ENCODE results near the gene MUC20.
"Not testable (repeated sequence)": the region's sequence is repeated elsewhere in the genome, so short reads cannot be mapped to it uniquely, and the experiment has no call there.

The MUC20 gene

GRCh38 chr3:195731356-195731905 is 10.7 kb downstream of the MUC20 start:
- DNase-seq (ENCODE audit: low read depth in 2 of 2), result no peak

- no peak for DNase-seq (ENCODE audit: low read depth in 2 of 2)
Measured at GRCh38 chr3:195732940-195733339, 12.2 kb downstream of the MUC20 start.

- DNase-seq (ENCODE audit: low read depth in 2 of 2), result no peak
Measured at GRCh38 chr3:195735036-195735695, 14.4 kb downstream of the MUC20 start.

GRCh38 chr3:195736866-195737490 is 16.2 kb downstream of the MUC20 start:
- no peak for DNase-seq (ENCODE audit: low read depth in 2 of 2)

- not testable (repeated sequence) for DNase-seq (ENCODE audit: low read depth in 2 of 2)
Measured at GRCh38 chr3:195737782-195738181, 17.0 kb downstream of the MUC20 start.

GRCh38 chr3:195738274-195739044 is 17.7 kb downstream of the MUC20 start:
- no peak for DNase-seq (ENCODE audit: low read depth in 2 of 2)

GRCh38 chr3:195739561-195740111 is 18.9 kb downstream of the MUC20 start:
- no peak for DNase-seq (ENCODE audit: low read depth in 2 of 2)

GRCh38 chr3:195744437-195744836 is 23.7 kb downstream of the MUC20 start:
- DNase-seq (ENCODE audit: low read depth in 2 of 2), result no peak

GRCh38 chr3:195746346-195746745 is 25.6 kb downstream of the MUC20 start:
- DNase-seq (ENCODE audit: low read depth in 2 of 2), result no peak

GRCh38 chr3:195746751-195747150 is 26.0 kb downstream of the MUC20 start:
- no peak for DNase-seq (ENCODE audit: low read depth in 2 of 2)

GRCh38 chr3:195748661-195749060 is 27.9 kb downstream of the MUC20 start:
- no peak for DNase-seq (ENCODE audit: low read depth in 2 of 2)

GRCh38 chr3:195749101-195749500 is 28.3 kb downstream of the MUC20 start:
- DNase-seq (ENCODE audit: low read depth in 2 of 2), result not testable (repeated sequence)

GRCh38 chr3:195750797-195751520 is 30.2 kb downstream of the MUC20 start:
- no peak for DNase-seq (ENCODE audit: low read depth in 2 of 2)

GRCh38 chr3:195751560-195751959 is 30.8 kb downstream of the MUC20 start:
- DNase-seq (ENCODE audit: low read depth in 2 of 2), result no peak

GRCh38 chr3:195752066-195752465 is 31.3 kb downstream of the MUC20 start:
- DNase-seq (ENCODE audit: low read depth in 2 of 2), result no peak

- DNase-seq (ENCODE audit: low read depth in 2 of 2), result no peak
Measured at GRCh38 chr3:195752546-195753331, 32.0 kb downstream of the MUC20 start.

GRCh38 chr3:195753581-195753980 is 32.8 kb downstream of the MUC20 start:
- DNase-seq (ENCODE audit: low read depth in 2 of 2), result no peak

- DNase-seq (ENCODE audit: low read depth in 2 of 2), result no peak
Measured at GRCh38 chr3:195754141-195754540, 33.4 kb downstream of the MUC20 start.

- no peak for DNase-seq (ENCODE audit: low read depth in 2 of 2)
Measured at GRCh38 chr3:195754906-195755305, 34.1 kb downstream of the MUC20 start.

- no peak for DNase-seq (ENCODE audit: low read depth in 2 of 2)
Measured at GRCh38 chr3:195755391-195755790, 34.6 kb downstream of the MUC20 start.

All from stimulated activated CD8-positive, alpha-beta memory T cell treated with anti-CD3 and anti-CD28 coated beads, Interleukin-7, amount 100 ng/mL, for 4 hours (primary cell).